ENCODE results near the gene CXCR6.

DNA sequence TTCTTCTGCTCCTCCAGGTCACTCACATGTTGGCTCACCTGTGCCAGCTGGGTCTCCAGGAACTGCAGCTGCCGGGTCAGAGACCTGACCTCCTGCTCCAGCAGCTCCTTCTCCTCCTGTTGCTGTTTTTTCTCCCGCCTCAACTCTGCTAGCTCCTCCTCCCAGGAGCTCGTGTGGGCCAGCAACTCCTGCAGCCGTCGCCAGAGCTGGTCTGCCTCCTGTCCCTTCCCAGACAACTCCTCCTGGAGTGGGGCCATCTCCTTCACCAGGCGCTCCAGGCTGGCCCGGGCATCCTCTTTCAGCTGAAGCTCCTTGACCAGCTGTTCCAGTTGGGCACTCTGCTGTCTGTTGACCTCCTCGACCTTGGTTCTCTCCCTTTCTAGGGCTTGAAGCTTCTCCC, 24.5 kb downstream of the CXCR6 start:
- TF ChIP-seq, protein P1, sequence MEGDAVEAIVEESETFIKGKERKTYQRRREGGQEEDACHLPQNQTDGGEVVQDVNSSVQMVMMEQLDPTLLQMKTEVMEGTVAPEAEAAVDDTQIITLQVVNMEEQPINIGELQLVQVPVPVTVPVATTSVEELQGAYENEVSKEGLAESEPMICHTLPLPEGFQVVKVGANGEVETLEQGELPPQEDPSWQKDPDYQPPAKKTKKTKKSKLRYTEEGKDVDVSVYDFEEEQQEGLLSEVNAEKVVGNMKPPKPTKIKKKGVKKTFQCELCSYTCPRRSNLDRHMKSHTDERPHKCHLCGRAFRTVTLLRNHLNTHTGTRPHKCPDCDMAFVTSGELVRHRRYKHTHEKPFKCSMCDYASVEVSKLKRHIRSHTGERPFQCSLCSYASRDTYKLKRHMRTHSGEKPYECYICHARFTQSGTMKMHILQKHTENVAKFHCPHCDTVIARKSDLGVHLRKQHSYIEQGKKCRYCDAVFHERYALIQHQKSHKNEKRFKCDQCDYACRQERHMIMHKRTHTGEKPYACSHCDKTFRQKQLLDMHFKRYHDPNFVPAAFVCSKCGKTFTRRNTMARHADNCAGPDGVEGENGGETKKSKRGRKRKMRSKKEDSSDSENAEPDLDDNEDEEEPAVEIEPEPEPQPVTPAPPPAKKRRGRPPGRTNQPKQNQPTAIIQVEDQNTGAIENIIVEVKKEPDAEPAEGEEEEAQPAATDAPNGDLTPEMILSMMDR (IDR thresholded peaks at IDR 0.05; ENCODE audit: low read length) = no peak
- TF ChIP-seq EZH2 (optimal IDR thresholded peaks at IDR 0.05; ENCODE audit: low read depth, low read length) (no peak), EZH2phosphoT487 (IDR thresholded peaks at IDR 0.05; ENCODE audit: low read length) (no peak)
